ENCODE measurements around the gene ESRP2.

DNA sequence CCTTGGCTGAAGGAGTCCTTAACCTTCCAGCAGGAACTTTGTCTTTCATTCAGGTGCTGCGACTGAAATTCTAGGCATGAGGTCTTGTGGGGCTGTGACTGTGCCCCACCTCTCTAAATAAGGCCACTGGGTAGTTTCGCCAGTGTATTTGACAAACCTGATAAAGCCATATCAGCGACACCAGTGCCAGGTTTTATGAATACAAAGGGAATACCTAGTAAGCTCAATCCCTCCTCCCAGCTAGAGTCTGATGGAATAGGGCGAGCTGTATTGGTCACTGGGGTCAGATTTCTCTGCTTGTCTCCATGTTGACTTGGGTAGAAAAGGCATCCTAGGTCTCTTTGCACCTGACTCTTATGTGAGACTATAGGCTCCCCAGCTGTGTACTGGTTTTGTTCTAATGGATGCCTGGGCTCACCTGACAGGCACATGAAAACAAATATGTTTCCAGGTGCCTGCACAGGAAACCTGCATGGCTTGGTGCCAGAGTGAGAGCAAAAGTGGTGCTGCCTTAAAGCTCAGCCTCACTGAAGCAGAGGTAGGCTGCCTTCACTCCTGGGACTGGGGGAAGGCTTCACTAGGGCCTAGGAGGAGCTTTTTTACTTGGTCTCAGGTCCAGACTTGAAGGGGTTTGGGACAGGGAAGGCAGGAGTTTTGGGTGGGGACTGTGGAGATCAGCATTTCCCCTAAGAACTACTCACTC is 36.7 kb upstream of the ESRP2 start:
- TF ChIP-seq, protein P1, sequence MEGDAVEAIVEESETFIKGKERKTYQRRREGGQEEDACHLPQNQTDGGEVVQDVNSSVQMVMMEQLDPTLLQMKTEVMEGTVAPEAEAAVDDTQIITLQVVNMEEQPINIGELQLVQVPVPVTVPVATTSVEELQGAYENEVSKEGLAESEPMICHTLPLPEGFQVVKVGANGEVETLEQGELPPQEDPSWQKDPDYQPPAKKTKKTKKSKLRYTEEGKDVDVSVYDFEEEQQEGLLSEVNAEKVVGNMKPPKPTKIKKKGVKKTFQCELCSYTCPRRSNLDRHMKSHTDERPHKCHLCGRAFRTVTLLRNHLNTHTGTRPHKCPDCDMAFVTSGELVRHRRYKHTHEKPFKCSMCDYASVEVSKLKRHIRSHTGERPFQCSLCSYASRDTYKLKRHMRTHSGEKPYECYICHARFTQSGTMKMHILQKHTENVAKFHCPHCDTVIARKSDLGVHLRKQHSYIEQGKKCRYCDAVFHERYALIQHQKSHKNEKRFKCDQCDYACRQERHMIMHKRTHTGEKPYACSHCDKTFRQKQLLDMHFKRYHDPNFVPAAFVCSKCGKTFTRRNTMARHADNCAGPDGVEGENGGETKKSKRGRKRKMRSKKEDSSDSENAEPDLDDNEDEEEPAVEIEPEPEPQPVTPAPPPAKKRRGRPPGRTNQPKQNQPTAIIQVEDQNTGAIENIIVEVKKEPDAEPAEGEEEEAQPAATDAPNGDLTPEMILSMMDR (IDR thresholded peaks at IDR 0.05): no peak
- no peak for TF ChIP-seq POLR2A (IDR thresholded peaks at IDR 0.05)
